Right forelimb (tissue), 1 donor: ENCODE data around the gene EBNA1BP2.
A peak's percentile ranks its signal among the peaks of the same experiment; 100 is the strongest.
"Not testable (repeated sequence)": the region's sequence is repeated elsewhere in the genome, so short reads cannot be mapped to it uniquely, and the experiment has no call there.

Experiments used
- DNase-seq: peaks from one replicate; pipeline ENCODE4 v3.0.0-alpha.2; 2018

Gene EBNA1BP2, protein sequence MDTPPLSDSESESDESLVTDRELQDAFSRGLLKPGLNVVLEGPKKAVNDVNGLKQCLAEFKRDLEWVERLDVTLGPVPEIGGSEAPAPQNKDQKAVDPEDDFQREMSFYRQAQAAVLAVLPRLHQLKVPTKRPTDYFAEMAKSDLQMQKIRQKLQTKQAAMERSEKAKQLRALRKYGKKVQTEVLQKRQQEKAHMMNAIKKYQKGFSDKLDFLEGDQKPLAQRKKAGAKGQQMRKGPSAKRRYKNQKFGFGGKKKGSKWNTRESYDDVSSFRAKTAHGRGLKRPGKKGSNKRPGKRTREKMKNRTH

DNA sequence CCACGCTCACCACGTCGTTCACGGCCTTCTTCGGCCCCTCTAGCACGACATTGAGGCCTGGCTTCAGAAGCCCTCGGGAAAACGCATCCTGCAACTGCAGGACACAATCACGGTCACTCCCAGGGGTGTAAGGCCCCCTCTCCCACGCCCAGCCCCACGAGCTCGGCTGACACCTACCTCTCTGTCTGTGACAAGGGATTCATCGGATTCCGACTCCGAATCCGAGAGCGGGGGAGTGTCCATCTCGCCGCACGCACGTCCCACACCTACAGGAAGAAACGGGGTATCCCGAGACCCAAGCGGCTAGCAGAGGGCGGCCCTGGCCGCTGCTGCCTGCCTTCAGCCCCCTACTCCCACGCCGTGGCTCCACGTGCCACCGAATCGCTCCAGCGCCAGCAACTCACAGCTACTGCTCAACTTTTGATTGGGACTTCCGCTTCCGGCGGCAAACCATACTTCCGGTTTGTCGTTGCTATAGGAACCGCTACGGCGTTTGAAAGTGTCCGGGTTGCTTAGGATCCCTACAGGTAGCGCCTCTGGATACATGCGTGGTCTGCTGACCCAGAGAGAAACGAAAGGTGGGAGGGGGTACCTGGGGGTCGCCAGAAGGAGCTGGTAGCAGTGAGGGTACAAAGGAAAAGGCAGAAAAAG is at the start of gene EBNA1BP2, which contains the start of gene CFAP57:
EBNA1BP2 (minus strand) TSS at position 415 of the 651 bp plus-strand sequence; CDS start at position 243, 172 bp downstream.
CFAP57 (plus strand) TSS at position 455 of the 651 bp plus-strand sequence. CDS start 424 bp downstream, outside the sequence.
- DNase-seq = peak; percentile 95

DNA sequence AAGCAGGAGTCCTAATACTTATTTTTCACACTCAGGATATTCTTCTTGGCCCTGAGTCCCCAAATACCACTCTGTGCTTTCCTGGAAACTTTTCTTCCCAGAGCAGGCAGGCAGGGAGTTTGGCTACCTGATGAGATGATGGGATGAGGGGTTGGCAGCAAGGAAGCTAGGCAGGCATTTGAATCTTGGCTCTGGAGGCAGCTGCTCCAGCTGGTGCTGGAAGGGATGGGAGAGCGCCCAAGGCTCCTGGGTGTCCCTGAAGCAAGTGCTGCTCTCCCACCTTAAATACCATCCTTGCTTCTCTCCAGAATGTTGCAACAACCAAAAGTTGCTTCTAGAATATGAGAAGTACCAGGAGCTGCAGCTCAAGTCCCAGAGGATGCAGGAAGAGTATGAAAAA is 49.7 kb upstream of the EBNA1BP2 start:
- DNase-seq = no peak

DNA sequence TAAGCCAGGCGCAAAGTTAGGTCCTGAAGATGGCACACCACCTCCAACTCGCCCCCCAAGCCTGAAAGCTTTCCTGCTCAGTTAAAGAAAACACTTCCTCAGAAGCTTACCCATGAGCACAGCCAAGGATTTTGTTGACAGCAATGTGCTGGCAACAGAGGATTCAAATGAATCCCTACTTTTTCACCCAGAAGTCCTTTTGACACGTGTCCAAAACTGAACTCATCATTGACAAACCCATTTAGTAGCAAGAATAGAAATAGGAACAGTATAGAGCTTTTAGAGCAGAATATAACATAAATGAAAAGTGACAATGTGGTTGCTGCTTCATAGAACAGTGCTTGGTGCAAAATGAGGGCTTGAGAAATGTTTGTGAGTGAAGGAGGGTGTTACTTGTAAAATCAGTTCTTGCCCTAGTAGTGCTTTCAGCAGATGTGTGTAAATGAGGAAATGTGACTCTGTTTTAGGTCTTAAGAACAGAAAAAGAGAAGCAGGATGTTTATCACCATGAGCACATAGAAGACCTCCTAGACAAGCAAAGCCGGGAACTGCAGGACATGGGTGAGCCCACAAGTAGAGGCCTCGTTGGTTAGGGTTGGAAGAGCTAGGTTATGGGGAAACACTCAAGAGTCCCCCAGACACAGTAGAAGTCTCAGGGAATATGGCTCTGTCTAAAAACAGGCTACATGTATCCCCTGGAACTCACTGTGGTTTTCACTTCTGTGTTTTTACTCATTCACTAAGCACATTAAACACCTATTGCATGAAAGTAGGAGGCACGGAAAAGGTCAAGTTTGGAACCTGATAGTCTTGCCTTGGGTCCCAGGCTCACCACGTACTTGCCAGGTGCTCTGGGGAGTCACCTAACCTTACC is 49.1 kb upstream of the EBNA1BP2 start:
- DNase-seq = no peak

DNA sequence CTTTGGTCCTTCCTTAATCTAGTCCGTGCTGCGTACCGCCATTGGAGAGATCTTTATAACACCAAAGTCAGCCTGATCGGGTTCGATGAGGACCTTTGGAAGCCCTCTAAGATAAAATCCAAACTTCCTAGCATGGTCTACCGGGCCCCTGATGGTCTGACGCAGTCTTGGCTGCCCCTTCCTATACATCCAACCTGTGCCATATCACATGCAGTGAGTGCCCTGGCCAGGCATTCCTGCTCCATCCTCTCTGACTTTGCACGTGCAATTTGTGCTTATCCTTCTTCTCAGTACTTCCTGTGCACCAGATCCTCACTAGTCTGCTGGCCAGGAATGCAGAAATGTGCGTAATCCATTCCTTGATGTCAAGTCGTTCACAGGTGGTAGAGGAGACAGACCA is 45.7 kb upstream of the EBNA1BP2 start:
- DNase-seq = no peak

DNA sequence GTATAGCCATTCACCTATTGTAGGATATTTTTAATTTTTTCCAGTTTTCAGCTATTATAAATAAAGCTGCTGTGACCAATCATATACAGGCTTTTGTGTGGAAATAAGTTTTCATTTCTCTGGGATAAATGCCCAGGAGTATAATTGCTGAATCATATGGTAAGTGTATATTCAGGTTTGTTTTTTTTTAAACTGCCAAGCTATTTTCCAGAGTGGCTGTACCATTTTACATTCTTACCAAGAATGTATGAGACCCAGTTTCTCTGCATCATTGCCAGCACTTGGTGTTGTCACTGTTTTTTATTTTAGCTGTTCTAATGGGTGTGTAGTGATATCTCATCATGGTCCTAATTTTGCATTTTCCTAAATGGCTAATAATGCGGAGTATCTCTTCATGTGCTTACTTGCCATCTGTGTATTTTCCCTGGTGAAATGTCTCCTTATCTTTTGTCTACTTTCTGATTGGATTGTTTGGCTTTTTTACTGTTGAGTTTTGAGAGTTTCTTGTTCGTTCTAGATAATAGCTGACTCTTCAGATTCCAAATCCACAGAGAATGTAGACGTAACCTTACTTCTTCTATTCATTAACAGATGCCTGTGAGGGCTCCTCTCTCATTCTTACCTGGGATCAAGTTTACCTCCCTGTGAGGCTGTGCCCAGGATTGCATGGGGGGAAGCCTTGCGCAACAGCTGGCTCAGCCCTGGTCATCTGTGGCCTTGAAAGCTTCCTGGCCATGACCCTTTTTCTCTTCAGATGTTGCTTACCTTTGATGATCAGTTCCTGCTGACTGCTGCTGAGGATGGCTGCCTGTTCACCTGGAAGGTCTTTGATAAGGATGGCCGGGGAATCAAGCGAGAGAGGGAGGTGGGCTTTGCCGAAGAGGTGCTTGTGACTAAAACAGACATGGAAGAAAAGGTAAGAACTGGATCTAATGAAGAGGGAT is 42.7 kb upstream of the EBNA1BP2 start:
- no peak for DNase-seq

DNA sequence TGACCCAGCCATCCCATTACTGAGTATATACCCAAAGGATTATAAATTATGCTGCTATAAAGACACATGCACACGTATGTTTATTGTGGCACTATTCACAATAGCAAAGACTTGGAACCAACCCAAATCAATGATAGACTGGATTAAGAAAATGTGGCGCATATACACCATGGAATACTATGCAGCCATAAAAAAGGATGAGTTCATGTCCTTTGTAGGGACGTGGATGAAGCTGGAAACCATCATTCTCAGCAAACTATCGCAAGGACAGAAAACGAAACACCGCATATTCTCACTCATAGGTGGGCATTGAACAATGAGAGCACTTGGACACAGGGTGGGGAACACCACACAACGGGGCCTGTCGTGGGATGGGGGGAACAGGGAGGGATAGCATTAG is 36.2 kb upstream of the EBNA1BP2 start:
- DNase-seq = not testable (repeated sequence)

DNA sequence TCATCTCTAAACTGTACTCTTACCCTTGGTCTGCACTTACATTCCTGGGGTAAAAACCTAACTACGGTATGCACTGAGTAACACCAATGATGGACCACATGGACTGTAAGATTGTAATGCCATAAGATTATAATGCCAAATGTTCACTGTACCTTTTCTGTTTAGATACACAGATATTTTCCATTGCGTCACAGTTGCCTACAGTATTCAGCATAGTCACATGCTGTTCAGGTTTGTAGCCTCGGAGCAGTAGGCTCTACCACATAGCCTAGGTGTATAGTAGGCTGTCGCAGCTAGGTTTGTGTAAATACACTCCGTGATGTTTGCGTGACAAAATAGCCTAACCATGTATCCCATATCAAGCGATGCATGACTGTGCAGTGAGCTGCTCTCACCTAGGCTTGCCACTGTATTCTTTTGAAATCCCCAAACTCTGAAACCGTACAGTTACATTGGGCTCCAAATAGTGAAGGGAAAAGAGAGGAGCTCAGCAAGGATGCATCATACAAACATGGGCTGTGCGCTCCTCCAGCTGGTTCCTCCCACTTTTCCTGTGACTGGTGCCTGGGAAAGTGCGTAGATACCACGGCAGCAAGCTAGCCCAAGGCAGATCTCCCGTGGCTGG is 35.3 kb upstream of the EBNA1BP2 start:
- DNase-seq = no peak

DNA sequence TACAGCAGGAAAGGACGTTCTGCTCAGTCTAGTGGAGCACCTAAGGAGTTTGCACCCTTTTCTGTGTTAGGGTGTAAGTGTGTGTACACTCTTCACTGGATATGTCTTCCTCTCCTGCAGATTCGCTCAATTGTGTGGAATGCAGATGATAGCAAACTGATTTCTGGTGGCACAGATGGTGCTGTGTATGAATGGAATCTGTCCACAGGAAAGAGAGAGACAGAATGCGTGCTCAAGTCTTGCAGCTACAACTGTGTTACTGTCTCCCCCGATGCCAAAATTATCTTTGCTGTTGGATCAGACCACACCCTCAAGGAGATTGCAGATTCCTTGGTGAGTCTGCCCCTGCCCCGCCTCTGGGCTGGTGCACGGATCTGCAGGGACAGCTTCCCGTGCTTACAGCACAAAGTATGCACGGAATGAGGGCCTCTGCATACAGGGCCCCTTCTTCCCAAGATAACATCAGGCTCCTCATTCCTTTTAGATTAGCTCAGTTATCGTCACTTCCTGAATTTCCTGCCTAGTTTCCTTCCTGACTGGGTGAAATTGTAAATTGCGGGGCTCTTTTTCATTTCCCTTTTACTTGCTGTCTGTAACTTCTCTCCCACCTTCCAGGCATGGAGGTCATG is 34.6 kb upstream of the EBNA1BP2 start:
- peak; percentile 61 for DNase-seq

DNA sequence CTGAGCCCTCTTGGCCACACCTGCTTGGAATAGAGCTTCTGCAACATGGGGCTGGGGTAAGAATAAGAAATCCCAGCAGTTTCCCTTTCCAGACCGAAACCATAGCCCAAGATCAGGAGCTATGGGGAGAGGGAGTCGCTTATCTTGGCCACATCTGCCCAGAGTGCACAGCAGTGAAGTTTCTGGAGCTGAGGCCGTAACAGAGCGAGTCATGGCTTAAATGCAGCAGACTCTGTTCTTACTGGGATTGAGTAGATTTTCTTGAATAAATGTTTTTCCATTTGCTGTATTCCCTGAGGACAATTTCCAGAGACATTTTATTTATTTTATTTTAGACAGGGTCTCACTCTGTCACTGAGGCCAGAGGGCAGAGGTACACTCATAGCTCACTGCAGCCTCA is 33.6 kb upstream of the EBNA1BP2 start:
- DNase-seq = no peak

DNA sequence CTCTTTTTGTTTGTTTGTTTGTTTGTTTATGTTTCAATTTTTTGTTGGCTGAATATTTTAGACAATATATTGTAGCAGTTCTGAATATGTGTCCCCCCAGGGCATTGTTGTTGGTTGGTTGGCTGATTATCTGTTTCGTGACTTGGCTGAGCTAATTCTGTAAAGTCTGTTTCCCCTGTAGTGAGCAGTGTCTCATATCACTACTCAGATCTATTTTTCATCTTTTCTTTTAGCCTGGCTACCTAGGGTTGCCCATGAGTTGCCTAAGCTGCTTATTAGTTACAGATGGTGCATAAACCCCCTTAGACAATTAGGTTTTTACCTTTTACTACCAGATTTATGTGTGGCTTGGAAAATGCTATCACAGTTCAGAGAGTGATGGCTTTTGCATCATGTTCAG is 32.3 kb upstream of the EBNA1BP2 start:
- DNase-seq = no peak

DNA sequence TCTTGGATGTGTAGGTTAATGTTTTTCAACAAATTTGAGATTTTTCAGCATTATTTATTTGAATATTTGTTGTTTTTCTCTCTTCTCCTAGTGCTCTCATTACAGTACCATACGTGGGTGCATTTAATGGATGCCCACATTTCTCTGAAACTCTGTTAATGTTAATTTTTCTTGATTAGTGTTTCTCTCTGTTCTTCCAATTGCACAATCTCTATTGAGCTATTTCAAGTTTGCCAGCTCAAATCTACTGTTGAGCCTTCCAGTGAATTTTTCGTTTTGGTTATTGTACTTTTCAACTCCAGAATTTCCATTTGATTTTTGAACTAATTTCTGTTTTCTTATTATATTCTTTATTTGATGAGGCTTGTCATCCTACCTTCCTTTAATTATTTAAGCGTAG is 31.8 kb upstream of the EBNA1BP2 start:
- DNase-seq = no peak

DNA sequence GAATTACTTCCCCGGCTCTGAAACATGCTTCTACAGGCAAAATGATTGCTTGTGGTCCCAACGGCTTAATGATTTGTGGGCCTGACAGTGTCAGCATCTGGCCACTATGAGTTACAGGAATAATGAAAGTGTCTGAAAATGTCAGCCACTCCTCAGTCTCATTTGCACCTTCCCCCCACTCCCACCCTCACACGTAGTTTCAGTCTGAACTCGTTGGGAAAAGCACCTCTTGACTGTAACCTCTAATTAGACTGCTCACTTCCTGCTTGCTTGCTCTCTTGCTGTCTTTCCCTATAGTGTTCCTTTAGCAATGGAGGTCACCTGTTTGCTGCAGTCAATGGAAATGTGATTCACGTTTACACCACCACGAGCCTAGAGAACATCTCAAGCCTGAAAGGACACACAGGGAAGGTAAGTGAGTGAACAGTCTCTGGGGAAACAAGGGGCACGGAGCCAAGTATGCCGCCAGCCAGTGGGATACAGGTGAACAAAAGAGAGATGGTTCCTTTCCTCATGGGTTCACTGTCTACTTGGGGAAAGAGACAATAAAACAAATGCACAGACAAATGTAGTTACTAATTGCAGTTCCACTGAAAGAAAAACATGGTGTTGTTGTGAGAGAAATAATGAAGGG is 27.1 kb upstream of the EBNA1BP2 start:
- no peak for DNase-seq

DNA sequence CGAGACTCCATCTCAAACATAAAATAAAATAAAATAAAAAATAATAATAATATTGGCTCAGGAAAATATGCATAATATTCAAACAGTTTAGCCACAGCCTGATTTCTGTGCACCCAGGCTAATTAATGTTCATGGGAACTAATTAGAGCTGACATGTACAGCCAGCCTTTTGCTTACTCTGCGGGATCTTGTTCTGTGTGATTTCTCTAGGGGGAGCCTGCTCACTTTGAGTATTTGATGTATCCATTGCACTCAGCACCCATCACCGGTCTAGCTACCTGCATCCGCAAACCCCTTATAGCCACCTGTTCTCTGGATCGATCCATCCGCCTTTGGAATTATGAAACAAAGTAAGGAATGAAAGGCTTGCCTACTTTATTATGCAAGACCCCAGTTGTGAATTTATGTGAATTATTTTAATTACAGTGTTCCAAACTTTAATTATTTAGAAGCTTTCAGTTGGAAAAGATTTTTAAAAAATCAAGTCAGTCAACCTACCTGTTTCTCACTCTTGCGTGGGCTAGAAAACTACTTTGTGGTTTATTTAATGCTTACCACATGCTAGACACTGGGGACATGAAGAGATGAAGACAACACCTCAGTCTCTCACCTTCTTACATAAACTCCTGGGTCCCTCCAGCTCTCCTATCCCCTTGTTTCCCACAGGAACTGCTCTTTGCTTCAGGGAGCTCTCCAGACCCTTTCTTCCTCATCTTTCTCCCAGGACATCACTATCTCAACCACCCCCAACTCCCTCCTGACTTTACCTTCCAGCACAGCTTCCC is 25.4 kb upstream of the EBNA1BP2 start:
- DNase-seq = no peak

DNA sequence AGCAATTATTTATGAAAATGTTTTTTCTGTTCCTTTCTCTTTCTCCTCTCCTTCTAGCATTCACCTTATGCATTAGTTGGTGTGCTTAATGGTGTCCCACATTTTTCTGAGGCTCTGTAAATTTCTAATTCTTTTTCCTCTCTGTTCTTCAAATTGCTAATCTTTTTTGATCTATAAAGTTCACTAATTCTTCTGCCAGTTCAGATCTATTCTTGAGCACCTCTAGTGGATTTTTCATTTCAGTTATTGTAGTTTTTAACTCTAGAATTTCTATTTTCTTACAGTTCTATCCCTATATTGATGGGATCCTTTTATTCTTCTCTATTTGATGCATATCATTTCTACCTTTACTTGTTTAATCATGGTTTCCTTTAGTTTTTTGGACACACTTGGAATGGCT is 22.4 kb upstream of the EBNA1BP2 start:
- no peak for DNase-seq

DNA sequence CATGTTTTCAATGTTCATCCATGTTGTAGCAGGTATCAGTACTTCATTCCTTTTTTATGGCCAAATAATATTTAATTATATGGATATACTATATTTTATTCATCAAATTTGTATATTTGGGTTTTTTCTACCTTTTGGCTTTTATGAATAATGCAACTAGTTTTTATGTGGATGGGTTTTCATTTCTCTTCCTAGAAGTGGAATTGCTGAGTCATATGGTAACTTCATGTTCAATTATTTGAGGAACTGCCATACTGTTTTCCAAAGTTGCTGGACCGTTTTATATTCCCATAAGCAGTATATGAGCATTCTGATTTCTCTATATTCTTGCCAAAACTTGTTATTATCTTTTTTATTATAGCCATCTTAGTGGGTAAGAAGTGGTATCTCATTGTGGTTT is 16.0 kb upstream of the EBNA1BP2 start:
- DNase-seq = no peak

DNA sequence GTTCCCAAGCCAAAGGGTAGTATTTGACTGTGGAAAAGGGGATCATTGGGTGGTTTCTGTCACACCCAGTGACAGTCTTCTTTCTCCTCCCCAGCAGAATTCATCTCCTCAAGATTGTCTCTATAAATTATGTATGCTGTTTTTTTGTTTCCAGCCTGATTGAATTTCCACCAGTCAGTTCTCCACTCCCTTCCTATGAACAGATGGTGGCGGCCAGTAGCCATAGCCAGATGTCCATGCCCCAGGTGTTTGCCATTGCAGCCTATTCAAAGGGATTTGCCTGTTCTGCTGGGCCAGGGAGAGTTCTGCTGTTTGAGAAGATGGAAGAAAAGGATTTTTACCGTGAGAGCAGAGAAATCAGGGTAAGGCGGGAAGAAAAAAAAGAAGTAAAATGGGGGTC is 12.9 kb upstream of the EBNA1BP2 start:
- DNase-seq = no peak

DNA sequence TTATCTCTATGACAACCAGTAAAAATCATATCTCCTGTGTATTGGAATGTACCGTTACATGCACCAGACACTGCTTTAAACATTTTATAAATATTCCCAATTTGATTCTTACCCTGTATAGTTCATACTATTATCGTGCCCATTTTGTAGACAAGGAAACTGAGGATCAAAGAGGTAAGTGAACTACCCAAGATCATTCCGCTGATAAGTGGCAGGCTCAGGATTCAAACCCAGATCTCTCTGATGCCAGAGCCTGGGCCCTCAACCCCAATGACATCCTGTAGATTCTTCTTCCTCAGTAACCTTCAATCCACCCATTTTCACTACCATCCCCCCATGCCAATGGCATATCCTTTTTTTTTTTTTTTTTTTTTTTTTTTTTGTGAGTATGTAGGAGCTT is 12.3 kb upstream of the EBNA1BP2 start:
- DNase-seq = no peak

DNA sequence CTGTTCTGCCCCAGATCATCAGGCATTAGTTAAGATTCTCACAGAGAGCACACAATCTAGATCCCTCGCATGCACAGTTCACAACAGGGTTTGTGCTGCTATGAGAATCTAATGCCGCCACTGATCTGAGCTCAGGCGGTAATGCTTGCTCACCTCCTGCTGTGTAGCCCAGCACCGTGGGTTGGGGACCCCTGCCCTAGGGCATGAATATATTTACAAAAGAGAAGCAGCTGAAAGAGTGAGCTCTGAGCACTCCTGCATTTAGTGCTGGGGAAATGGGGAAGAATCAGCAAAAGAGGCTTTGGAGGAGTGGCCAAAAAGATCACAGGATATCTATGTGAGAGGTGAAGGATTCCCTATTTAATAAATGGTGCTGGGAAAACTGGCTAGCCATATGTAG is 5.6 kb upstream of the EBNA1BP2 start:
- DNase-seq = no peak

DNA sequence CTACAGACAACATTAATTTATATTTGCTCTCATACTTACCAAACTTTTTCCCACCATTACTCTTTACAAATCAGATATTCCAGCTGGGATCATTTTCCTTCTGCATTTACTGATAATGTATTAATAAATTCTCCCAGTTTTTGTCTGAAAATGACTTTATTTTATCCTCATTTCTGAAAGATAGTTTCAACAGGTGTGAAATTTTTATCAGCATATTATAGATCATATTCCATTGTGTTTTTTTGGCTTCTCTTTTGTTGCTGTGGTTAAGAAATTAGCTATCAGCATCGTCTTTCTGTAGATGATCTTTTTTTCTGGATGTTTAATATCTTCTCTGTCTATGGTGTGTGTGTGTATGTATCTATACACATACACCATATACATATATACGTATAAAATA is 2.8 kb upstream of the EBNA1BP2 start:
- DNase-seq = no peak

DNA sequence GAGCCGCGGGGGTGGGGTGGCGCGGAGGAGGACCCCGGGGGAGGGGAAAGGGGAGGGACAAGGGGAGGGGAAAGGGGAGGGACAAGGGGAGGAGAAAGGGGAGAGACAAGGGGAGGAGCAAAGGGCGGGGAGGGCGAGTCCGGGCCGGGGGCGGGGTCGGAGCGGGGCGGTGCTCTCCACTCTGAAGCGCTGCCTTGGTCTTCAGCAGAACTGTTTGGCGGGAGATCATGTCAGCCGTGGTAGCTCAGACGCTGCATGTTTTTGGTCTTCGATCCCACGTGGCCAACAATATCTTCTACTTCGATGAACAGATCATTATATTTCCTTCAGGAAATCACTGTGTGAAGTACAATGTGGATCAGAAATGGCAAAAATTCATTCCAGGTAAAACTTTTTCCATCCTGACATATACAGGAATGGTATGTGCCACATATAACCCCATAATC is 460 bp upstream of the EBNA1BP2 start:
- DNase-seq = peak; percentile 93
